OCI-LY3 (cell line): ENCODE data around the gene TMCC1.

Source experiments
- H2AFZ ChIP-seq: fragments of 200-600, 300-600 bp; shearing (Covaris generic); 2 replicates; pipeline ENCODE4 v1.6.0; 2014; ENCODE audit warnings: antibody characterized with exemption, low read depth, low read length
- H3K27ac ChIP-seq: fragments of 200-600, 300-600 bp; sonication (generic); 2 replicates; pipeline ENCODE4 v1.5.1; 2014; ENCODE audit warnings: mild to moderate bottlenecking, low read length, moderate library complexity, mixed read lengths
- H3K27me3 ChIP-seq: fragments of 200-600, 300-600 bp; sonication (generic); 2 replicates; pipeline ENCODE4 v1.6.1; 2014; ENCODE audit warnings: low read depth, low read length, mixed read lengths
- H3K36me3 ChIP-seq: fragments of 200-600, 300-600 bp; sonication (generic); replicated peaks from 2 replicates; pipeline ENCODE3; 2014; ENCODE audit warnings: low read depth, low read length, mixed read lengths
- H3K4me1 ChIP-seq: fragments of 300-600, 200-600 bp; sonication (generic); 2 replicates; pipeline ENCODE4 v1.6.1; 2014; ENCODE audit warnings: low read length, mixed read lengths
- H3K4me2 ChIP-seq: fragments of 200-600, 300-600 bp; sonication (generic); 2 replicates; pipeline ENCODE4 v1.6.1; 2014; ENCODE audit warnings: low read length, mixed read lengths
- H3K4me3 ChIP-seq: fragments of 300-600, 200-600 bp; sonication (generic); 2 replicates; pipeline ENCODE4 v1.5.1; 2014; ENCODE audit warnings: antibody characterized with exemption, mild to moderate bottlenecking, low read length, moderate library complexity
- H3K79me2 ChIP-seq: fragments of 300-600, 200-600 bp; shearing (Covaris generic); 2 replicates; pipeline ENCODE4 v1.6.1; 2014; ENCODE audit warnings: mild to moderate bottlenecking, low read length, mixed read lengths
- H3K9ac ChIP-seq: fragments of 300-600, 200-600 bp; shearing (Covaris generic); 2 replicates; pipeline ENCODE4 v1.6.0; 2014; ENCODE audit warnings: mild to moderate bottlenecking, low read length, moderate library complexity
- H3K9me3 ChIP-seq: fragments of 200-600, 300-600 bp; shearing (Covaris generic); 2 replicates; pipeline ENCODE4 v1.6.1; 2014; ENCODE audit warnings: low read length, mixed read lengths; ENCODE audit not compliant: insufficient read depth
- H4K20me1 ChIP-seq: fragments of 200-600, 300-600 bp; sonication (generic); 2 replicates; pipeline ENCODE4 v1.6.1; 2016; ENCODE audit warnings: low read length, mixed read lengths; ENCODE audit not compliant: insufficient read depth
- EZH2phosphoT487 ChIP-seq: fragments of 200-600 bp; shearing (Covaris generic); IDR thresholded peaks from 2 replicates; pipeline ENCODE4 v1.6.1; 2018; ENCODE audit warnings: antibody characterized with exemption, mixed run types, low read depth
- TF ChIP-seq, protein P1 (sequence below): fragments of 200-600, 300-600 bp; sonication (generic); IDR thresholded peaks from 2 replicates; pipeline ENCODE4 v1.5.1; 2014; ENCODE audit warnings: antibody characterized with exemption, low read length, low read depth

Gene TMCC1

DNA sequence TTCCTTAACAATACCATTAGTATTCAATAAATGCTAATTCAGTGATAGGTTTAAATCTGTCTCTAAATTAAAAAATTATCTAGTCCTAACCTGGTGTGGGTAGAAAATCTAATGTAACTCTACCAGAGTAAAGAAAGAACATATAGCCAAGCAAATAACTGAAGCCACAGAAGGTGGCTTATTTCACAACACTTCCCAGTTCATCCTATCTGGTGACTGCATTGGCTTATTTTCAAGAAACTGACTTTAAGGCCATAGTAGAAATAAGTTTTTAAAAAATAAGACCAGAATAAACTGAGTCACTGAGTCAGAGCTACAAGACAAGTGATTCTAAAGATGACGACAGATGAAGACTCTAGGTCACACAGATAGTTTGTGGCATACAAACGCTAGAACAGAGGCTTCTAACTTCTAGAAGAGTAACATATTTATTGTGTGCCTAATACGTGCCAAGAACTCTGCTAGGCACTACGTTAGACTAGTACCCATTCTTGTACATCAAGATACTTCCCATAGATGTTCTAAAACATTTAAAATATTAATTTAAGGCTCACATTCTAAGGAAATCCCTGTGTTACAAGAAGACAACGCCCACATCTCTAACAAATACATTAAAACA is 25.9 kb downstream of the TMCC1 start:
- Histone ChIP-seq H3K27ac (no peak overlapping the region), H4K20me1 (no peaks in the 10 kb centered on the region)

DNA sequence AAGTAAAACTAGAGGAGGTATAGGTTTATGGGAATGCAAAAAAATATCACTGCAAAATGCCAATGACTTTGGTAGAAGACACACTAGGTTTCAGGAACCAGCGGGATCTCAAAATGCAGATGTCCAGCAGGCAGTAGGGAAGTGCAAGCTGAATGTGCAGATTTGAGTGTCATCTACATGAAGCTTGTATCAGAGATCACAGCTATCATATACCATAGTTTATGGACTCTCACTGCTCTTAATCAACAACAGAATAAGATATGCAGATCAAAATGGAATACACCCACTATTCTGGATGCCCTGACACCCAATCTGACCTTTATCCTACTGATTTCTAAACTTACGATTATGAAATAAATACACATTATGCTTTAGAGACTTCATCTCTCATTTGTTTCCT is 27.7 kb downstream of the TMCC1 start:
- H3K4me3 ChIP-seq, result no peak overlapping the region
- H3K27ac ChIP-seq, result no peak overlapping the region
- no peak overlapping the region for H3K9ac ChIP-seq
- no peak overlapping the region for H3K4me2 ChIP-seq
- no peaks in the 10 kb centered on the region for H3K27me3 ChIP-seq
- no peaks in the 10 kb centered on the region for H3K79me2 ChIP-seq
- H4K20me1 ChIP-seq, result no peaks in the 10 kb centered on the region
- no peak for TF ChIP-seq EZH2phosphoT487
- TF ChIP-seq, protein P1, sequence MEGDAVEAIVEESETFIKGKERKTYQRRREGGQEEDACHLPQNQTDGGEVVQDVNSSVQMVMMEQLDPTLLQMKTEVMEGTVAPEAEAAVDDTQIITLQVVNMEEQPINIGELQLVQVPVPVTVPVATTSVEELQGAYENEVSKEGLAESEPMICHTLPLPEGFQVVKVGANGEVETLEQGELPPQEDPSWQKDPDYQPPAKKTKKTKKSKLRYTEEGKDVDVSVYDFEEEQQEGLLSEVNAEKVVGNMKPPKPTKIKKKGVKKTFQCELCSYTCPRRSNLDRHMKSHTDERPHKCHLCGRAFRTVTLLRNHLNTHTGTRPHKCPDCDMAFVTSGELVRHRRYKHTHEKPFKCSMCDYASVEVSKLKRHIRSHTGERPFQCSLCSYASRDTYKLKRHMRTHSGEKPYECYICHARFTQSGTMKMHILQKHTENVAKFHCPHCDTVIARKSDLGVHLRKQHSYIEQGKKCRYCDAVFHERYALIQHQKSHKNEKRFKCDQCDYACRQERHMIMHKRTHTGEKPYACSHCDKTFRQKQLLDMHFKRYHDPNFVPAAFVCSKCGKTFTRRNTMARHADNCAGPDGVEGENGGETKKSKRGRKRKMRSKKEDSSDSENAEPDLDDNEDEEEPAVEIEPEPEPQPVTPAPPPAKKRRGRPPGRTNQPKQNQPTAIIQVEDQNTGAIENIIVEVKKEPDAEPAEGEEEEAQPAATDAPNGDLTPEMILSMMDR, result no peak
- H3K9me3 ChIP-seq, result no peaks in the 10 kb centered on the region
- no peak overlapping the region for H2AFZ ChIP-seq
- H3K4me1 ChIP-seq, result no peaks in the 10 kb centered on the region
- H3K36me3 ChIP-seq, result peaks cover 12% of the 10 kb centered on the region

More for the DNA sequence above, 25.9 kb downstream of the TMCC1 start:
- Histone ChIP-seq H3K4me3 (no peak overlapping the region), H3K79me2 (no peaks in the 10 kb centered on the region), H3K4me2 (no peak overlapping the region), H3K36me3 (peaks cover 16% of the 10 kb centered on the region), H2AFZ (no peak overlapping the region), H3K9me3 (no peaks in the 10 kb centered on the region), H3K9ac (no peak overlapping the region), H3K4me1 (no peaks in the 10 kb centered on the region), H3K27me3 (no peaks in the 10 kb centered on the region)
- no peak for TF ChIP-seq EZH2phosphoT487
- TF ChIP-seq, protein P1, result no peak

DNA sequence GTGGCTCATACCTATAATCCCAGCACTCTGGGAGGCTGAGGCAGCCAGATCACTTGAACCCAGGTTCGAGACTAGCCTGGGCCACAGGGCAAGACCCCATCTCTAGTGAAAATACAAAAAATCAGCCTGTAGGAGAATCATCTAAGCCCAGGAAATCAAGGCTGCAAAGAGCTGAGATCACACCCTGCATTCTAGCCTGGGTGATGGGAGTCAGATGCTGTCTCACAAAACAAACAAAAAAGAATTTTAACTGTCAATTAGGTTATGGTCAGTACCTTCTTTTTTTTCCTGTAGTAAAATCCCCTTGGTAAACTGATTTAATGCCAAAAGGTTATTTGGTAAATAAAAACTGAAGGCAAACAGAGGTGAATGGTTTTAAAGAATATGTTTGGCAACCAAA is 29.0 kb downstream of the TMCC1 start:
- no peak overlapping the region for H2AFZ ChIP-seq
- TF ChIP-seq, protein P1, result no peak
- TF ChIP-seq EZH2phosphoT487, result no peak
- H3K79me2 ChIP-seq, result no peaks in the 10 kb centered on the region
- H3K27ac ChIP-seq, result no peak overlapping the region
- no peak overlapping the region for H3K4me2 ChIP-seq
- H3K36me3 ChIP-seq, result peaks cover 11% of the 10 kb centered on the region
- no peaks in the 10 kb centered on the region for H3K27me3 ChIP-seq
- no peak overlapping the region for H3K4me3 ChIP-seq
- no peaks in the 10 kb centered on the region for H3K9me3 ChIP-seq
- H3K4me1 ChIP-seq, result no peaks in the 10 kb centered on the region
- H3K9ac ChIP-seq, result no peak overlapping the region
- no peaks in the 10 kb centered on the region for H4K20me1 ChIP-seq

DNA sequence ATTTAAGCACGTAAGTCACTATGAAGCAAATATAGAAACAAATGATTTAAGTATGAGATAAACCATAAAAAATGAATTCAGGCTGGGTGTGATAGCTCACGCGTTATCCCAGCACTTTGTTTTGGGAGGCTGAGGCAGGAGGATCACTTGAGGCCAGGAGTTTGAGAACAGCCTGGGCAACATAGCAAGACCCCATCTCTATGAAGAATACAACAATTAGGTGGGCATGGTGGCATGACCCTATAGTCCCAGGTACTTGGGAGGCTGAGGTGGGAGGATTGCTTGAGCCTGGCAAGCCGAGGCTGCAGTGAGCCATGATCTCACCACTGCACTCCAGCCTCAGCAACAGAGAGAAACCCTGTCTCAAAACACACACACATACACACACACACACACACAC is 34.2 kb downstream of the TMCC1 start:
- Histone ChIP-seq H3K36me3 (peaks cover 10% of the 10 kb centered on the region), H3K27ac (no peak overlapping the region), H4K20me1 (no peaks in the 10 kb centered on the region), H3K4me3 (no peak overlapping the region), H3K27me3 (no peaks in the 10 kb centered on the region), H2AFZ (no peak overlapping the region), H3K4me2 (no peak overlapping the region), H3K79me2 (peaks cover 6% of the 10 kb centered on the region), H3K9me3 (no peaks in the 10 kb centered on the region), H3K4me1 (peaks cover 16% of the 10 kb centered on the region), H3K9ac (no peak overlapping the region)
- no peak for TF ChIP-seq EZH2phosphoT487
- TF ChIP-seq, protein P1, result no peak
